WTC11 (cell line): ENCODE measurements around the gene NUDT3.

Source experiments
- CREB1 ChIP-seq: sonication (generic); formaldehyde crosslinking; IDR thresholded peaks from 2 replicates; pipeline ENCODE4 v1.8.0; 2023; ENCODE audit warnings: mild to moderate bottlenecking, missing genetic modification reagents
- CTCF ChIP-seq: fragments of 200-600 bp; IDR thresholded peaks from 2 replicates; pipeline ENCODE4 v1.8.0; 2022; ENCODE audit warnings: antibody characterized with exemption
- E2F4 ChIP-seq: sonication (generic); formaldehyde crosslinking; IDR thresholded peaks from 2 replicates; pipeline ENCODE4 v1.8.1; 2022; ENCODE audit warnings: low read depth, mild to moderate bottlenecking, moderate library complexity, missing genetic modification reagents, borderline replicate concordance
- ESRRA ChIP-seq: sonication (generic); formaldehyde crosslinking; IDR thresholded peaks from 2 replicates; pipeline ENCODE4 v1.8.1; 2022; ENCODE audit warnings: mild to moderate bottlenecking, missing genetic modification reagents, borderline replicate concordance
- HMGXB4 ChIP-seq: sonication (generic); formaldehyde crosslinking; IDR thresholded peaks from 2 replicates; pipeline ENCODE4 v1.8.1; 2023; ENCODE audit warnings: mild to moderate bottlenecking, moderate library complexity, missing genetic modification reagents
- SMAD3 ChIP-seq: sonication (generic); formaldehyde crosslinking; IDR thresholded peaks from 2 replicates; pipeline ENCODE4 v1.8.0; 2022; ENCODE audit warnings: missing genetic modification reagents, mild to moderate bottlenecking, borderline replicate concordance
- STAT6 ChIP-seq: sonication (generic); formaldehyde crosslinking; conservative IDR thresholded peaks from 2 replicates; pipeline ENCODE4 v1.8.1; 2023; ENCODE audit warnings: mild to moderate bottlenecking, low read depth, missing genetic modification reagents, moderate library complexity
- USF1 ChIP-seq: sonication (generic); formaldehyde crosslinking; IDR thresholded peaks from 2 replicates; pipeline ENCODE4 v1.8.0; 2022; ENCODE audit warnings: mild to moderate bottlenecking, missing genetic modification reagents
- ZMAT4 ChIP-seq: fragments of 250-450 bp; sonication (Bioruptor Pico); IDR thresholded peaks from 2 replicates; pipeline ENCODE4 v1.9.0; 2021; ENCODE audit warnings: mild to moderate bottlenecking
- ZNF219 ChIP-seq: sonication (generic); formaldehyde crosslinking; IDR thresholded peaks from 2 replicates; pipeline ENCODE4 v1.8.0; 2023; ENCODE audit warnings: missing genetic modification reagents, mild to moderate bottlenecking, borderline replicate concordance
- ZNF416 ChIP-seq: fragments of 250-450 bp; sonication (Bioruptor Pico); IDR thresholded peaks from 2 replicates; pipeline ENCODE4 v1.9.0; 2021; ENCODE audit warnings: mild to moderate bottlenecking, inconsistent platforms
- ZNF512 ChIP-seq: sonication (generic); formaldehyde crosslinking; IDR thresholded peaks from 2 replicates; pipeline ENCODE4 v1.8.1; 2022; ENCODE audit warnings: missing genetic modification reagents, borderline replicate concordance

GRCh38 chr6:34292954-34293353, 99.5 kb downstream of the NUDT3 start:
- TF ChIP-seq ZMAT4 (CRISPR knock-in tag) (no peak), CTCF (no peak), ESRRA (no peak), HMGXB4 (no peak), ZNF219 (CRISPR knock-in tag) (no peak), CREB1 (CRISPR knock-in tag) (no peak), E2F4 (CRISPR knock-in tag) (no peak), ZNF416 (CRISPR knock-in tag) (no peak), USF1 (no peak), ZNF512 (CRISPR knock-in tag) (no peak), STAT6 (CRISPR knock-in tag) (no peak), SMAD3 (CRISPR knock-in tag) (no peak)
